ENCODE measurements around the gene PI4KB.

The PI4KB gene

DNA sequence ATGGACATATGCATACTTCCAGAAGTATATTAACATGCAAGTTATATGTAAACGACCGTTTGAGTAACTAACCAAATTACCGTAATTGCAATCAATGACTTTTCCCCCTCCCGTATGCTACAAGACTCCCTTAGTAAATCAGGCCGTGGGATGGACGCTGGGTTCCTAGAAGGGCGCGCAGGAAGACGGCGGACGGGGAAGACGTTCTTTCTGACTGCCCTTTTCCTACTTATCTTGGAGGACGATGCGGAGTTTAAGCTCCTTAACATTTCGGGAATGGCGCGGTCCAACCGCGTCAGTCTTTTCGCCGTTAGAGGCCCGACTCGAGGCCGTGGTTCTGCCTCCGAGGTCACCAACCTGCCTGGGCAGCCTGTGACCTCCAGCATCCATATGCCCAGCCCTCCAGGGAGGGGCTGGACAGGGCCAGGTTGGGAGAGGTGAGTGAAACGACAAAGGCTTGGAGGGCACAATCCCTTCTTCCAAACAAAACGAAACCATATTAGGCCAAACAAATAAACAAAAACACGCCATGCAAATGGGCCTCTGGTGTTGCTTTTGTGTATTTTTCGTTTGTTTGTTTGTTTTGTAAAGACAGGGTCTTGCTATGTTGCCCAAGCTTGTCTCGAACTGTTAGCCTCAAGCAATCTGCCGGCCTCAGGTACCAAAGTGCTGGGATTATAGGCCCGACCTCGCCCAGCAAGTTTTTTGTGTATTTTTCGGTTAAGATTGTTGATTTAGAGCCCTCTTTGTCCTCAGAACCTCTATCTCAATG lies 873 bp upstream of the PI4KB start:
- peak overlapping the region; percentile 58 for H3K4me3 ChIP-seq (ENCODE audit: low read depth, low read length)

DNA sequence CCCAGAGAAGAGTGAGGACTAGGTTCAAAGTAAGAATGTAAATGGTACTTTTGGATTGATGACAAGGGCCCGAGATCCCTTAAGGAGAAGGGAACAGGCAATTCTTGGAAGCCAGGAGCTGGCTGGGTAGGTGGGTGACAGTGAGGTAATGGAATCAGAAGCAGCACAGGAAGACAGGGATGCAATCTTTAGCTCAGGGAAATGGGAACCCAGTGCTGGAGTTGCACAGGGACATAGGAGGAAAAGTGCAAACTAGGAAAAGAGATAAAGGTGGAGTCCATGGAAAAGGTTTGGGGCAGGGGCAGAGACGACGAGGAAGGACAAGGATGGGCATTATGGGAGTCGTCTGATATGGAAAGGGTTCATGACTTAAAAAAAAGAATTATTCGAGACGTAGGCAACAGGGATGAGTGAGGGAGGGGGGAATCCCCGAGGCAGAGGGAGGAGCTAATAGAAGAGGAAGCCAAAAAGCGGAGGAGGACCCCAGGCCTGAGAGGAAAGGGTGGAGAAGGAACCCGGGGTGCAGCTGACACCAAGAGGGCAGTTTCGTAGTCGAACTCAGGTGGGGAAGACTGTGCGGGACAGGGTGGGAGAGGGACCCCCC lies 495 bp downstream of the PI4KB start:
- H3K4me3 ChIP-seq (ENCODE audit: low read depth, low read length): peak overlapping the region; percentile 74
- TF ChIP-seq CTCF (IDR thresholded peaks at IDR 0.05; ENCODE audit: borderline replicate concordance, insufficient read depth, low read depth, low read length): no peak

More for the DNA sequence above, 873 bp upstream of the PI4KB start:
- no peak for TF ChIP-seq CTCF (IDR thresholded peaks at IDR 0.05; ENCODE audit: borderline replicate concordance, insufficient read depth, low read depth, low read length)

DNA sequence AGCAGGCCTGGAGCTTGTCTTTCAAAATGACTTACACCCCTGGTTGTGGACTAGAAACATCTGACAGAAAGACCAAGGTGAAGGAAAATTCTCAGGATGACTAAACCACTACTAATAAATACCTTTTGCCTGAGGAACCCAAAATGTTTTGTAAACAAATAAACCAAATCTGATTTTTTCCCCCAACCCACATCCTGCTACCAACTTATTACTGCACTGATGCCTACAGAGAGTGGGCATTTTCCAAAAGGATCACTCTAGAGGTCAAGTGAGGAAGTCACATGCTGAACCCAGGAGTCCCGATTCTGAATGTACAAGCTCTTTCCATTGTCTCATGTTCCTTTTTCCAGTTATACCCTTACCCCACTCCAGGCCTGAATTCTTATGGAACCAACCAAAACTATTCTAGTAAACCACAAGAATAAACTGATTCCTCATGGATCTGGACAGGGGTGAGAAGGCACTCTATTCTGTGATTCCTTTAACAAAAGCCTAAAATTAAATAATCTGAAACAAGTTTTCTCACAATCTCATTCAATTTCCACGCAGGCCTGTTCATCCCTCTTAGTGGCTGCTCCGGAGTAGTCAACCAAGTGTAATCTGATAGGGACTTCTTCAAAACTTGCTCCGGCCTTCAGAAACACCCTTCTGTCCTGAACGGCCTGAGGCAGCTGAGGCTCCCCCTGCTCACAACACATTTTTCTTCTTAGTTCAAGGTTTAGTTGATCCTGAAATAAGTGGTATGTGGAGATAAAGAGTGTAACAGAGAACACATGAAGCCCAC lies 1.4 kb downstream of the PI4KB start:
- H3K4me3 ChIP-seq (ENCODE audit: low read depth, low read length): peak overlapping the region; percentile 74
- TF ChIP-seq CTCF (IDR thresholded peaks at IDR 0.05; ENCODE audit: borderline replicate concordance, insufficient read depth, low read depth, low read length): no peak

GRCh38 chr1:151325231-151325630 lies 2.0 kb downstream of the PI4KB start:
- no peak overlapping the region for H3K4me3 ChIP-seq (ENCODE audit: low read depth, low read length)
- TF ChIP-seq CTCF (IDR thresholded peaks at IDR 0.05; ENCODE audit: borderline replicate concordance, insufficient read depth, low read depth, low read length): no peak

DNA sequence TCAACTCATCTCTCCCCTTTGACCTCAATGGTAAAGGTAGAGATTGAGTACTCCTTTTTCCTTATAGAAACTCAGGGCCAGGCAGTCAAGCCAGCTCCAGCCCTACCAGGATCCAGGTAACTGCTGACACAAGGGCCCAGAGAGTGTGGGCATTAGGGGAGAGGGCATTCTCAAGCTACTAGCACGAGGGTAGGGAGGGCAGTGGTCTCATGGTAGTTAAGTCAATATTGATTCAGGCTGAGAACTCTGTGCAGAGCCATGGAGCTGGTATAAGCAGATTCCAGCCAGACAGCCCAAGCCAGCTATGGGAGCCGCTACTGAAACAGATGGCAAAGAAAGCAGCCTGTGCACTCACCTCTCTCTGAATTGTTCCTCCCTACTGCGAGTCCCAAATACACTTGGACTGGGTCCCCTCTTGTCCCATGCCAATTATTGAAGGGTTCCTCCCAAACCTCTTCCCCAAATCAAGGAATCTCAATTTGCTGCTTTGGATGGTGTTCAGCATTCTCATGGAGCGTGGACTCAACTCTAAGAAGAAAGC lies 2.8 kb downstream of the PI4KB start:
- H3K4me3 ChIP-seq (ENCODE audit: low read depth, low read length): no peak overlapping the region
- no peak for TF ChIP-seq CTCF (IDR thresholded peaks at IDR 0.05; ENCODE audit: borderline replicate concordance, insufficient read depth, low read depth, low read length)

DNA sequence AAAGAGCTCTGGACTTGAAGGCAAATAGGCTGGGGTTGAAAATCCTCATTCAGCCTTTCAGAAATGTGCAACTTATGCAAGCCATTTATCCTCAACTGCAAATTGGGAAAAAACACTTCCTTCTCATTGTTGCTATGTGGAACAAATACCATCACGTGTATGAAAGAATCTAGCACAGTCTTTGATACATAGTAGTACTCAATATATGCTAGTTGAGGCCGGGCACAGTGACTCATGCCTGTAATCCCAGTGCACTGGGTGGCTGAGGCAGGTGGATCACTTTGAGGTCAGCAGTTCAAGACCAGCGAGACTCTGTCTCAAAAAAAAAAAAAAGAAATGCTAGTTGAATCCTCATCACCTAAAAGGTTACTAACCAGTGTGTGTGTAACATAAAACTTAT lies 8.2 kb downstream of the PI4KB start:
- no peak overlapping the region for H3K4me3 ChIP-seq (ENCODE audit: low read depth, low read length)
- no peak for TF ChIP-seq CTCF (IDR thresholded peaks at IDR 0.05; ENCODE audit: borderline replicate concordance, insufficient read depth, low read depth, low read length)

All from GM12875 (cell line).